Choroid plexus epithelial cell (primary cell): Measurements from ENCODE around the gene SCYGR1.

Source experiments
- DNase-seq: peaks from one replicate; pipeline ENCODE4 v3.0.0-alpha.2; 2010; ENCODE audit warnings: low read depth
- H3K4me3 ChIP-seq: 2 replicates; pipeline ENCODE4 v1.5.1; 2011; ENCODE audit warnings: low read depth, mild to moderate bottlenecking, control low read depth, low read length, moderate library complexity
- CTCF ChIP-seq: conservative IDR thresholded peaks from 2 replicates; pipeline ENCODE4 v1.5.1; 2011; ENCODE audit warnings: low read depth, mild to moderate bottlenecking, control low read depth, inconsistent platforms, low read length, moderate library complexity

The SCYGR1 gene

GRCh38 chr2:227341553-227341952 is 46.2 kb downstream of the SCYGR1 start:
- TF ChIP-seq CTCF: no peak
- no peak overlapping the region for H3K4me3 ChIP-seq
- no peak for DNase-seq

GRCh38 chr2:227340106-227340505 is 47.6 kb downstream of the SCYGR1 start:
- no peak for DNase-seq
- TF ChIP-seq CTCF: no peak
- H3K4me3 ChIP-seq: no peak overlapping the region

GRCh38 chr2:227339098-227339599 is 48.6 kb downstream of the SCYGR1 start:
- no peak for TF ChIP-seq CTCF
- DNase-seq: no peak
- H3K4me3 ChIP-seq: no peak overlapping the region
